ENCODE results near the gene FILIP1L. TPM values are rescaled to one million over a fixed set of nuclear protein-coding genes. Genes with fewer than 3 reads are reported as not detected.

Gene FILIP1L
- total and polyA plus RNA-seq, 2 donors from 2014 or later, result 5.5 to 25.5 TPM

GRCh38 chr3:100102757-100103156 lies 11.5 kb downstream of the FILIP1L start:
- H3K27me3 ChIP-seq (ENCODE audit: control insufficient read depth, insufficient read depth, low read length), result no peaks in the 10 kb centered on the region
- no peak for TF ChIP-seq CTCF (IDR thresholded peaks at IDR 0.05; ENCODE audit: borderline replicate concordance, extremely low read depth, insufficient read depth)
- no peak for FAIRE-seq
- intact Hi-C loops (cut with DNase I), result no loop called here
- H3K36me3 ChIP-seq (ENCODE audit: control insufficient read depth in 2 of 3, insufficient read depth in 3 of 3, low read length in 3 of 3), result no peaks in the 10 kb centered on the region
- H3K9ac ChIP-seq (ENCODE audit: low read length in 3 of 3), result no peak overlapping the region
- DNase-seq, result no peak
- H3K9me3 ChIP-seq (ENCODE audit: control insufficient read depth in 2 of 3, insufficient read depth in 1 of 3, low read length in 3 of 3), result no peaks in the 10 kb centered on the region
- H3K4me3 ChIP-seq (ENCODE audit: low read length in 3 of 3), result no peak overlapping the region
- peaks cover 3 to 45% (median 19%) of the 10 kb centered on the region in 3 donors for H3K4me1 ChIP-seq (ENCODE audit: control insufficient read depth in 2 of 3, insufficient read depth in 2 of 3, low read depth in 1 of 3, low read length in 3 of 3)
- H3K27ac ChIP-seq (ENCODE audit: low read depth in 2 of 2, low read length in 2 of 2), result no peak overlapping the region

DNA sequence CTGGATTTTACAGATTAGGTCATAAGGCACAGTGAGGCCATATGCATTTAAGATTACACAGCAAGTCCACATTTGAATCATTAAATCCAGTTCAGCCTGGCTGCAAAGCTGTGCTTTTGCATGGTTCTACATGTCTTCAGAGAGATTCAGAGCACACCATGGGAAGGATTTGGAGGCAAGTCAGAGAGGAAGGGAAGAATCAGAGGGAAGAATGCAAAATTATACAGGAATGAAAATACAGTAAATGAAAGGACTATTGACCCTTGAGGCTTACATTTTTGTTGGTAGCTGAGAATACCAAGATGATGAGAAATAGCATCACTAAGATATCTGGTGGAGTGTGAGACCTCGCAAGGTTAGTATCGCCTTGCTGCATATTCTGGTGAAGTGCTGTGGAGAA lies 13.9 kb downstream of the FILIP1L start:
- no peak overlapping the region for H3K27ac ChIP-seq (ENCODE audit: low read depth in 2 of 2, low read length in 2 of 2)
- H3K4me3 ChIP-seq (ENCODE audit: low read length in 3 of 3), result no peak overlapping the region
- H3K4me1 ChIP-seq (ENCODE audit: control insufficient read depth in 2 of 3, insufficient read depth in 2 of 3, low read depth in 1 of 3, low read length in 3 of 3), result peaks cover 3 to 44% (median 15%) of the 10 kb centered on the region in 3 donors
- DNase-seq (no peak), FAIRE-seq (no peak)
- no peaks in the 10 kb centered on the region for H3K36me3 ChIP-seq (ENCODE audit: control insufficient read depth in 2 of 3, insufficient read depth in 3 of 3, low read length in 3 of 3)
- no peaks in the 10 kb centered on the region for H3K9me3 ChIP-seq (ENCODE audit: control insufficient read depth in 2 of 3, insufficient read depth in 1 of 3, low read length in 3 of 3)
- no peak for TF ChIP-seq CTCF (IDR thresholded peaks at IDR 0.05; ENCODE audit: borderline replicate concordance, extremely low read depth, insufficient read depth)
- intact Hi-C loops (cut with DNase I), result no loop called here
- H3K9ac ChIP-seq (ENCODE audit: low read length in 3 of 3), result no peak overlapping the region
- no peaks in the 10 kb centered on the region for H3K27me3 ChIP-seq (ENCODE audit: control insufficient read depth, insufficient read depth, low read length)

DNA sequence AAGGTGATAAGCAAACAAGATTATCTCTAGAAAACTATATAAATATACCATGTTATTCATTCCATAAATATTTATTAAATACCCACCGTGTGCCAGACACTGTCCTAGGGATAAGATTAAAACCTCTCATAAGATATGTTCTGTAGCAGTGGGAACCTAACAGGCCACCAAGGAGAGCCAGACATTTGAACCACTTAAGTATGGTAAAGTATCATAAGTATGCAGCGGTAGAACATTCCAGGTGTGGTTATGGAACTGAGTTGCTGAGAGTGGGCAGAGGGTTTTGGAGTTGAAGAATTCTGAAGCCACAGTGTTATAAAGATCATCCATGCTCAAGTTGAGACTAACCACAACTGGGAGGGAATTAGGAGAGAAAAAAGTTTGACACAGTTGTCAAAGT lies 14.7 kb downstream of the FILIP1L start:
- H3K9ac ChIP-seq (ENCODE audit: low read length in 3 of 3), result no peak overlapping the region
- H3K9me3 ChIP-seq (ENCODE audit: control insufficient read depth in 2 of 3, insufficient read depth in 1 of 3, low read length in 3 of 3), result no peaks in the 10 kb centered on the region
- H3K36me3 ChIP-seq (ENCODE audit: control insufficient read depth in 2 of 3, insufficient read depth in 3 of 3, low read length in 3 of 3), result no peaks in the 10 kb centered on the region
- H3K27me3 ChIP-seq (ENCODE audit: control insufficient read depth, insufficient read depth, low read length), result no peaks in the 10 kb centered on the region
- FAIRE-seq (no peak), DNase-seq (no peak)
- no peak overlapping the region for H3K27ac ChIP-seq (ENCODE audit: low read depth in 2 of 2, low read length in 2 of 2)
- no peak overlapping the region for H3K4me3 ChIP-seq (ENCODE audit: low read length in 3 of 3)
- peaks cover 3 to 35% (median 15%) of the 10 kb centered on the region in 3 donors for H3K4me1 ChIP-seq (ENCODE audit: control insufficient read depth in 2 of 3, insufficient read depth in 2 of 3, low read depth in 1 of 3, low read length in 3 of 3)
- TF ChIP-seq CTCF (IDR thresholded peaks at IDR 0.05; ENCODE audit: borderline replicate concordance, extremely low read depth, insufficient read depth), result no peak
- intact Hi-C loops (cut with DNase I), result no loop called here

DNA sequence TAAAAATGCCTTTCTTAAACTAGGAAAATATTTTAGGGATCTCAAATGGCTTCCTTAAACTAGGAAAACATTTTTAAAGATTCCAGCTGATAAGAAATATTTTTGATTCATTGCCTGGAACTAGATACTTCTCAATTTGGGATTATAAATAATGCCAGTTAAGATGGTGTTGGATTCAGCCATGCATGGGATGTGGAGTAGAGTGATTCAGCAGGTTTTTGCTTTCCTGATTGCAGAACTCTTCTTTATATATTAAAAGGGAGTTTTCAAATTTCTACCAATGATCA lies 15.6 kb downstream of the FILIP1L start:
- H3K27ac ChIP-seq (ENCODE audit: low read depth in 2 of 2, low read length in 2 of 2), result peak overlapping the region; percentile 71 to 72
- intact Hi-C loops (cut with DNase I), result no loop called here
- peaks cover 3 to 27% (median 12%) of the 10 kb centered on the region in 3 donors for H3K4me1 ChIP-seq (ENCODE audit: control insufficient read depth in 2 of 3, insufficient read depth in 2 of 3, low read depth in 1 of 3, low read length in 3 of 3)
- no peaks in the 10 kb centered on the region for H3K9me3 ChIP-seq (ENCODE audit: control insufficient read depth in 2 of 3, insufficient read depth in 1 of 3, low read length in 3 of 3)
- H3K4me3 ChIP-seq (ENCODE audit: low read length in 3 of 3), result no peak overlapping the region
- FAIRE-seq (no peak), DNase-seq (peak in 1 of 5 donors; percentile 21)
- TF ChIP-seq CTCF (IDR thresholded peaks at IDR 0.05; ENCODE audit: borderline replicate concordance, extremely low read depth, insufficient read depth), result no peak
- H3K27me3 ChIP-seq (ENCODE audit: control insufficient read depth, insufficient read depth, low read length), result no peaks in the 10 kb centered on the region
- H3K9ac ChIP-seq (ENCODE audit: low read length in 3 of 3), result no peak overlapping the region
- H3K36me3 ChIP-seq (ENCODE audit: control insufficient read depth in 2 of 3, insufficient read depth in 3 of 3, low read length in 3 of 3), result no peaks in the 10 kb centered on the region
